Skin of body (tissue), 2 donors: ENCODE results near the gene TBX21. TPM values are rescaled to one million over a fixed set of nuclear protein-coding genes. Genes with fewer than 3 reads are reported as not detected.
"Not testable (repeated sequence)": the region's sequence is repeated elsewhere in the genome, so short reads cannot be mapped to it uniquely, and the experiment has no call there.

ENCODE experiments used
- DNase-seq: peaks from one replicate; lab custom pipeline; 2025; lab: John Stamatoyannopoulos, UW
- total RNA-seq: library from RNA; depleted of rRNA; stranded (reverse); fragments of >200 nt; gene quantifications from one replicate; pipeline ENCODE4 v1.2.3, GENCODE V29; 2014

Gene TBX21
- total RNA-seq, 1 donor from 2014 or later = 0.39 TPM

GRCh38 chr17:47729476-47729875 lies 3.6 kb upstream of the TBX21 start:
- no peak for DNase-seq

DNA sequence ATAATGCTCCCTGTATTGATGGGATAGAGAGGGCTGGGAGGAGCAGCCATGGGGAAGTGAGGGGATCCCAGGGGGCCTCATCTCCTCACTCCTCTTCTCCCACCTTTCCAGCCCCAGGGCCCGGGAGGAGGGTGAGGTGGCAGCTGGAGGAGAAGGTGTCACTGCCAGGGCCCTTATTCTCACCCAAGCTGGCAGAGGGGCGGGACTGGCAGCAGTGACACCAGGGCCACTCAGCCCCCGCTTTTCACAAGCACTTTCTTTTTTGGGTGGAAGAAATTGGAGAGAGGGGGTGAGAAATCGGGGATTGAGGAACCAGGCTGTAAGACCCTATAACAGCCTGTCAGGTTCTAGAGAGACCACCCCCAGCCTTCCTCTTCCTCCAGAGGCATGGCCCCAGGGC lies 2.4 kb upstream of the TBX21 start:
- no peak for DNase-seq

- no peak for DNase-seq
Observed at GRCh38 chr17:47731396-47731795, 1.6 kb upstream of the TBX21 start.

- DNase-seq = no peak
Observed at GRCh38 chr17:47732399-47733046, 513 bp upstream of the TBX21 start.

DNA sequence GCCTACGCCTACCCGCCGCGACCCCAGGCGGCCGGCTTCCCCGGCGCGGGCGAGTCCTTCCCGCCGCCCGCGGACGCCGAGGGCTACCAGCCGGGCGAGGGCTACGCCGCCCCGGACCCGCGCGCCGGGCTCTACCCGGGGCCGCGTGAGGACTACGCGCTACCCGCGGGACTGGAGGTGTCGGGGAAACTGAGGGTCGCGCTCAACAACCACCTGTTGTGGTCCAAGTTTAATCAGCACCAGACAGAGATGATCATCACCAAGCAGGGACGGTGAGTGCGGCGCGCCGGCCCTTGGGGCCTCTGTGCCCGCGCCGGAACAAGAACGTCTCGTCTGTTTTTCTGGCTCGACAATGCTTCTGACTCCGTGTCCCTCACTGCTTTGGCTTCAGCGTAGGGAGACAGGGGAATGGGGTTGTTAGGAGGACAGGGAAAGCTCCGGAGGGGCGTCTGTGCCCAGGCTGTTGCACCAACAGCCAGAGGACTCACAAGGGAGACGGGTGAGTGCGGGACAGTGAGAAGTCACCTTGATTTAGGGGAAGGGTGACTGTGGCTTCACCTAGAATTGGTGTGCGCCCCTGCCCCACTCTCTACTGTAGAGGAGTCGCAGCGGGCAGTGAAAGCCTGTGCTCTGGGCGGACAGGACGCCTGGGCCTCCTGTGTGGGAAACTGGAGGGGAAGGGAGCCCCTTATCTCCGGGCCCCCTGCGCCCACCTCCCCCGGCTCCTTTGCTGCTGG lies 806 bp downstream of the TBX21 start:
- no peak for DNase-seq

- DNase-seq = no peak
Observed at GRCh38 chr17:47735139-47735464, 2.1 kb downstream of the TBX21 start.

- no peak for DNase-seq
Observed at GRCh38 chr17:47735536-47736011, 2.5 kb downstream of the TBX21 start.

DNA sequence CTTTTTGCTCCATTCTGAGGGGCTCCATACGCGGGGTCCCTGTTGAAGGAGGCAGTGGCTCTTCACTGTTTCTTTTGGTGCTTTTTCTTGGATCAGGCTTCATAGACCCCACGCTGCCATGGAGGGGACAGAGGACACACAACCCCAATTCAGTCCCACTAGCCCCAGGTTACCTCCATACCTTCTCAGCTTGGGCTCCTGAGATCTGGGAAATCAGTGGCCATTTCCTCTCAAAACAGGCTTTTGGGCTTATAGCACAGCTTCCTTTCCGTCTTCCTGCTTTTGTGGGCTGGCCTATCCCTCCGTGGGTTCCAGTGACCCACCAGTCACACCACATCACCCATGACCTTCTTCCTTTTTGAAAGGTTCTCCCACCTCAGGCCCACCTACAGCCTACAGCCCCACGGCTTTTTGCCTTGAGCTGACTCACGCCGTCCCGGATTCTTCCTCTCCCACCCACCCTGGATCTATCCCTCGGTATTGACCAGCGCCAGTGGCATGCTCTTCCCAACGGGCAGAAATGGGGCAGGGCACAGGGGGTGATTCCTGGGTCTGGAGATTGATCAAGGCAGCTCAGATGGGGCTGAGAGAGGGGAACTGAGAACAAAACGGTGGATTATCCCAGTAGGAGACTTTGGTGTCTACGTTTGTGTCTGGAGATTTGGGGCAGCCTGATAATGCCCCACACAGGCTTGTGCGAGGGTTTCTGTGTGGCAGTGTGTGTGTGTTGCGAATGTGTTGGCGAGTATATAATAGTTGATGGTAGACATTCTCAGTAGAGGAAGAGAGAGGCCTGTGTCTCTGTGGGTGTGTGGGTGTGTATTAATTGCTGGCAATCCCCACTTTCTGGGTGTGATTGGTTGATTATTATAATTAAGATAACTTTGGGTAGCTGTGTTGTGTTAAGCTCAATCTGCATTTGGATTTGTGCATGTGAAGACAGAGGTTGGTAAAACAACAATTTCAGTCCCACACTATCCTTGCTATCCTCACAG lies 3.8 kb downstream of the TBX21 start:
- no peak for DNase-seq

DNA sequence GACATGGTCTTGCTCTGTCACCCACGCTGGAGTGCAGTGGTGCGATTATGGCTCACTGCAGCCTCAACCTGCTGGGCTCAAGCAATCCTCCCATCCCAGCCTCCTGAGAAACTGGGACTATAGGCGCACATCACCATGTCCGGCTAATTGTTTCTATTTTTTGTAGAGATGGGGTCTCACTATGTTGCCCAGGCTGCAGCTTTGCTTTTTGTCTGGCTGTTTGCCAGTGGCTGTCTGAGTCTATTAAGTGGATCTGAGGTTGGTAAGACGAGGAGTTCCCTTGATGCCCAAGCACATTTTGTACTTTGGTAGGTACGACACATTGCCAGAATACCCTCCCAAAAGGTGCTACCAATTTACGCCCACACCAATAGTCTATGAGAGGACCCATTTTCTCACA lies 5.1 kb downstream of the TBX21 start:
- no peak for DNase-seq

- DNase-seq = no peak
Observed at GRCh38 chr17:47739150-47739549, 6.1 kb downstream of the TBX21 start.

DNA sequence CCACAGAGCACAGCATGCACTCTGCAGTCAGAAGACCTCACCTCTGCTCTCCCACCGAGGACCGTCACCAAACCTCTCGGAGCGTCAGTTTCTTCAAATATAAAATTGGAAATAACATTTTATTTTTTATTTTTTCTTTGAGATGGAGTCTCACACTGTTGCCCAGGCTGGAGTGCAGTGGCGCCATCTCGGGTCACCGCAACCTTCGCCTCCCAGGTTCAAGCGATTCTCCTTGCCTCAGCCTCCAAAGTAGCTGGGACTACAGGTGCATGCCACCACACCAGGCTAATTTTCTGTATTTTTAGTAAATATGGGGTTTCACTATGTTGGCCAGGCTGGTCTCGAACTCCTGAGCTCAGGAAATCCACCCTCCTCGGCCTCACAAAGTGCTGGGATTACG lies 6.9 kb downstream of the TBX21 start:
- DNase-seq = not testable (repeated sequence)

- no peak for DNase-seq
Observed at GRCh38 chr17:47741109-47741792, 8.2 kb downstream of the TBX21 start.

GRCh38 chr17:47741793-47742145 lies 8.7 kb downstream of the TBX21 start:
- DNase-seq = no peak

- DNase-seq = no peak
Observed at GRCh38 chr17:47742319-47743181, 9.5 kb downstream of the TBX21 start.

GRCh38 chr17:47744168-47745036 lies 11.4 kb downstream of the TBX21 start:
- no peak for DNase-seq

- no peak for DNase-seq
Observed at GRCh38 chr17:47745037-47745380, 12.0 kb downstream of the TBX21 start.

DNA sequence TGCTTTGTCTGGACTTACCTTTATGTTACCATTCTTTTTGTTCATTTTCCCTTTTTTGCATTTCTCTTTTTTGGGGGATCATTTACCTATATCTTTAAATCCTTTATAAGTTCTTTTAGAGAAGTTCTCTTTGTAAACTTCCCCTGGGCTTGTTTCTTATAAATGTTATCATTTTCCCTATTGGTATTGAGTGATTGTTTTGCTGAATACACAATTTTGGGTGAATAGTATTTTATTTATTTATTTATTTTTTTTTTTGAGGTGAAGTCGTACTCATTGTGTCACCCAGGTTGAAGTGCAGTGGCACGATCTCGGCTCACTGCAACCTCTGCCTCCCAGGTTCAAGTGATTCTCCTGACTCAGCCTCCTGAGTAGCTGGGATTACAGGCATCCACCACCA lies 18.4 kb downstream of the TBX21 start:
- DNase-seq = no peak

DNA sequence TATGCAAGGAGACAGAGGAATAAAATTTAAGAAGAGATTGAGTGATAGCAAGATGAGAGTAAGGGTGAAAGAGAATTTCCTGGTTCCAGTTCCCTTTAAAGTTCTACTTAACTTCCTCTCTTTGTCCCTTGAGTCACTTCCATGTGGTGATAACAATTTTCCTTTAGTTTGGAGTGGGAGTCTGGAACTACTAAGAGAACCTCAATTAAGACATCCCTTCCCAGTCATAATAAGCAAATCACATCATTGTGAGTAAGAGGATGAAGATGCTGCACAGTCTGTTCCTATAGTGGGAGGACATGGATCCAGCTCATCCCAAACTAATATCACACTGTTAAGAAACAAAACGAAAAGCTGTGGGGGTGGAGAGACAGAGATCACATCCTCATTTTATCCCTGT lies 24.4 kb downstream of the TBX21 start:
- DNase-seq = no peak

DNA sequence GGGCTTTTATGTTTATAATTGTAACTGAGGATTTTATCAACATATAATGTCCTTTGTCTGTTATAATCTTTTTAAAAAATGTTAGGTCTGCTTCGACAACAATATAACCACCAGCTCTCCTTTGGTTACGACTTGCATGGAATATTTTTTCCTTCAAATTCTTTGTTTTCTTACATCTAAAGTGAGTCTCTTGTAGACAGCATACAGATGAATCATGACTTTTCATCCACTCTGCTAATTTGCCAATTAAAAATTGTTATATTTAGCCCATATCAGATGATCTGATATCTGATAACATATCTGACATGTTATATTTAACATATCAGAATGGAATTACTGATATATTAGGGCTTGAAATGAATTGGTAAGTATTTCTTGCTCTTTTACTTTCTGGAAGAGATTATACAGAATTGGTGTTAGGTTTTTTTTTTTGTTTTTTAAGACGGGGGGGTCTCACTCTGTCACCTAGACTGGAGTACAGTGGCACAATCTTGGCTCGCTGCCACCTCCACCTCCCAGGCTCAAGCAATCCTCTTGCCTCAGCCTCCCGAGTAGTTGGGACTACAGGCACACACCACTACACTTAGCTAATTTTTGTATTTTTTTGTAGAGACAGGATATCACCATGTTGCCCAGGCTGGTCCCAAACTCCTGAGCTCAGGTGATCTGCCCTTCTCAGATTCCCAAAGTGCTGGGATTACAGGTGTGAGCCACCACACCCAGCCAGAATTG lies 27.5 kb downstream of the TBX21 start:
- no peak for DNase-seq
